GM13977 (cell line): ENCODE results near the gene PANK3.

ENCODE experiments used
- DNase-seq: peaks from one replicate; pipeline ENCODE4 v3.0.0; 2012; ENCODE audit warnings: low spot score
- in situ Hi-C: fragments of 300-500 bp; cut with MboI; formaldehyde crosslinking; loops from one replicate; pipeline ENCODE4 v1.12.0; 2022; ENCODE audit warnings: low sequenced_read_pairs, low pct_unique_long_range_greater_than_20kb, mixed read lengths, inconsistent platforms; ENCODE audit not compliant: unreplicated experiment
- TF ChIP-seq, protein P1 (sequence below): IDR thresholded peaks from 2 replicates; pipeline ENCODE4 v1.5.1; 2012; ENCODE audit warnings: mild to moderate bottlenecking, control low read depth; ENCODE audit not compliant: insufficient read depth; ENCODE audit errors: extremely low read depth, missing control alignments

Gene PANK3

DNA sequence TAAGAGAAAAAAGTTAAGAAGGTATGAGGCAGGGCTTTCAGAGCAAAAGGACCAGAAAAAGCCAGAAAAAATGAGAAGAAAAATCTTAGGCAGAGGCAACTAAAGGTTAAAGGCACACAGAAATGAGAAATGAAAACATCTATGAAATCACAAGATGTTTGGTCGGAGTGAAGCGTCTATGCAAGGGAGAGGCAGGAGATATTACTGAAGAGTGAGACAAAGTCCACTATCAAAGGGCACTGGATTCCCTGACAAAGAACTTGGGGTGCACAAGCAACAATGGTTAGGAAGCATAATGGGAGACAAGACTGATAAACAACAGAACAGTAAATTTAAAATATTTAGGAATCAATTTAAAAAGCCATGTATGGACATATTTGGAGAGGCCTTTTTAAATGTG lies 16.9 kb downstream of the PANK3 start:
- DNase-seq, result no peak
- TF ChIP-seq, protein P1, sequence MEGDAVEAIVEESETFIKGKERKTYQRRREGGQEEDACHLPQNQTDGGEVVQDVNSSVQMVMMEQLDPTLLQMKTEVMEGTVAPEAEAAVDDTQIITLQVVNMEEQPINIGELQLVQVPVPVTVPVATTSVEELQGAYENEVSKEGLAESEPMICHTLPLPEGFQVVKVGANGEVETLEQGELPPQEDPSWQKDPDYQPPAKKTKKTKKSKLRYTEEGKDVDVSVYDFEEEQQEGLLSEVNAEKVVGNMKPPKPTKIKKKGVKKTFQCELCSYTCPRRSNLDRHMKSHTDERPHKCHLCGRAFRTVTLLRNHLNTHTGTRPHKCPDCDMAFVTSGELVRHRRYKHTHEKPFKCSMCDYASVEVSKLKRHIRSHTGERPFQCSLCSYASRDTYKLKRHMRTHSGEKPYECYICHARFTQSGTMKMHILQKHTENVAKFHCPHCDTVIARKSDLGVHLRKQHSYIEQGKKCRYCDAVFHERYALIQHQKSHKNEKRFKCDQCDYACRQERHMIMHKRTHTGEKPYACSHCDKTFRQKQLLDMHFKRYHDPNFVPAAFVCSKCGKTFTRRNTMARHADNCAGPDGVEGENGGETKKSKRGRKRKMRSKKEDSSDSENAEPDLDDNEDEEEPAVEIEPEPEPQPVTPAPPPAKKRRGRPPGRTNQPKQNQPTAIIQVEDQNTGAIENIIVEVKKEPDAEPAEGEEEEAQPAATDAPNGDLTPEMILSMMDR, result no peak
- in situ Hi-C loops, result no loop called here

DNA sequence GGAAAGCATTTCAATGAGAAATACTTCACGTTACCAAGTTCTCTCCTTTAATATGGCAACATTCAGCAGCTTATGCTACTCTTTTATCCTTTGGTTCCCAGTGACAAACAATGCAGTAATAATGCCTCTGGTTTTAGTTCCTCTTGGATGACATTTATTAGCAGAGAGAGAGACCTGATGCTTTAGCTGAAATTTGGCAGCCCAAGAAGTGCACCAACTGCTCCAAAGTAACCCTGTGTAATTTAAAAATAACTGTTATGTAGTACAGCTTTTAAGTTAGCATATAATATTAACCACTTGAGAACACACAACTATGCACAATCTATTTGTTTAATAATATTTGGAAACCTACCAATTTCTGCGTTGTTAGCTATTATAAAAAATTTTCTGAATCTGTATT lies 21.8 kb downstream of the PANK3 start:
- TF ChIP-seq, protein P1, result no peak
- DNase-seq, result no peak
- in situ Hi-C loops, result no loop called here

DNA sequence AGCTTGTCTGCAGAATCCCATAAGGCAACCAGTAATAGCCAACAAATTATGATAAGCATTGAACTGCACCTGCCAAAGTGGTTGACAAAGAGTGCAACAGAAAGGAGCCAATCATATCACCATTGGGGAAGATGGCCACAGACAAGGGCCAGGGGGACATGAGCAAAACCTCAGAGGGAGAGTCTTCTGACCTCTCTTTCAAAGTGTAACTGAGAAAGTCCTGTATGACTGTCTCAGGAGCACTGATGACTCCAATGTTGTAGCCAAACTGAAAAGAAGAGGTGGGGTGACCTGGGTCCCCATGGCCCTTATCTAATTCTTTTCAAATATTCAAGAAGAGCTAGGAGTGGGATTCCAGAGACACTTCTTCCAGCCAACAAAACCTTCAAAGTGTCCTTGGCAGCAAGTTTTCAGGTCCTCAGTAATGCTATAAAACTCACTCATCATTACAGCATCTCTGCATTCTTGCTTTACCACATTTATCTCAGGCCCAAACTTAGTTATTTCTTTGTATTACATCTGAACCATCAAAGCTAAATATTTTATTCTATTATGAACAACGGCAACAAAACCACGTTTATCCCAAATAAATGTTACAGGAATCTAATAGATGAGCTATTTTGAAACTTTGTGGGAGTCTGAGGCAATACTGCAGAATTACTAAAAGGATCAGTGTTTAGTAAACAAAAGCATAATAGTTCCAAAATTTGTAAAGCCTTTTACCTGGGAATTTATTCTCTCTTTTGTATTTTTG lies 25.6 kb downstream of the PANK3 start:
- DNase-seq, result no peak
- TF ChIP-seq, protein P1, result no peak
- in situ Hi-C loops, result no loop called here

DNA sequence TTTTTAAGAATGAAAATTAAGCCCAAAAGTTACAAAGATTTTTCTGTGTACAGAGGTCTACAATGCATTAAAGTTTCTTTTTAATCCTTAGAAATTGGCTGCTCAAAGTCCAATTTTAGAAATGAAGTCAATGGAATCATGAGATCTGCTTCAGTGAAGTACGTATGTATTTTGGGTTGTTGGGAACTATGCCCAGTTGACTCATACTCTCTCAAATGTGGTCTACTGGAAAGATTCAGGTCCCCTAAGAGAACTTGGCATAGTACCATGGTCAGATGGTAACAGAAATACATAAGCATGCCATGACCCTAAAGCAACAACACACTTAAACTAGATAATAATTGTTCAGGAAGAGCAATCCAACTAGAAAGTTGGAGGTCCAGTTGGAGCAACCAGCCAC lies 27.0 kb downstream of the PANK3 start:
- TF ChIP-seq, protein P1, result no peak
- in situ Hi-C loops, result no loop called here
- no peak for DNase-seq

DNA sequence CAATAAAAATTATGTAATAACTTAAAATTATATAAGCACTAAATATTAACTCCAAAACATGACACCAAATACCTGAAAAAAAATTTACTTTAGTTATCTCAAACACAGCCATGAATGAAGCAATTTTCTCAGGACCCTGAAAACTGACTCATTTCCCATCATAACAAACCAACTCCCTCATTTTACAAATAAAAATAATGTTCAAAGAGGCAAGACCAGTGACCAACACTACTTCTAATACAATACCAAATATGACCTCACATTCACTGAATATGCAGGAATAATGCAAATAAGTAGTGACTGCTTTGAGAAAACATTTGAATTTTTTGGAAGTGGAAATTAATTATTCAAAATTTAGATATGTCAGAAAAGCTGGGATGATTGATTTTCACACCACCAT lies 28.5 kb downstream of the PANK3 start:
- no peak for DNase-seq
- TF ChIP-seq, protein P1, result no peak
- in situ Hi-C loops, result no loop called here

DNA sequence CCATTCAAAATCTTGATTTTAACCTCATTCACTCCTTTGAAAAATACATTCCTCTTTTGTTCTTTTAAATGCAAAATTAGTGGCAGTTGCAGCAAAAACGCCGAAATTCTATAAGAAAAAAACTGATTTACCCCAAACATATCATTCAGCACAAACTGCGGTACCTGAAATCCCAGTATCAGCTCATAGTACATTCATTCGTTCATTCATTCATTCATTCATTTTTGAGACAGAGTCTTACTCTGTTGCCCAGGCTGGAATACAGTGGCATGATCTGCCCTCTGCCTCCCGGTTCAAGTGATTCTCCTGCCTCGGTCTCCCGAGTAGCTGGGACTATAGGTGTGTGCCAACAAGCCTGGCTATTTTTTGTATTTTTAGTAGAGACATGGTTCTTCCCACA lies 29.6 kb downstream of the PANK3 start:
- in situ Hi-C loops, result no loop called here
- DNase-seq, result no peak
- TF ChIP-seq, protein P1, result no peak
